ENCODE measurements around the gene TMEM187.

DNA sequence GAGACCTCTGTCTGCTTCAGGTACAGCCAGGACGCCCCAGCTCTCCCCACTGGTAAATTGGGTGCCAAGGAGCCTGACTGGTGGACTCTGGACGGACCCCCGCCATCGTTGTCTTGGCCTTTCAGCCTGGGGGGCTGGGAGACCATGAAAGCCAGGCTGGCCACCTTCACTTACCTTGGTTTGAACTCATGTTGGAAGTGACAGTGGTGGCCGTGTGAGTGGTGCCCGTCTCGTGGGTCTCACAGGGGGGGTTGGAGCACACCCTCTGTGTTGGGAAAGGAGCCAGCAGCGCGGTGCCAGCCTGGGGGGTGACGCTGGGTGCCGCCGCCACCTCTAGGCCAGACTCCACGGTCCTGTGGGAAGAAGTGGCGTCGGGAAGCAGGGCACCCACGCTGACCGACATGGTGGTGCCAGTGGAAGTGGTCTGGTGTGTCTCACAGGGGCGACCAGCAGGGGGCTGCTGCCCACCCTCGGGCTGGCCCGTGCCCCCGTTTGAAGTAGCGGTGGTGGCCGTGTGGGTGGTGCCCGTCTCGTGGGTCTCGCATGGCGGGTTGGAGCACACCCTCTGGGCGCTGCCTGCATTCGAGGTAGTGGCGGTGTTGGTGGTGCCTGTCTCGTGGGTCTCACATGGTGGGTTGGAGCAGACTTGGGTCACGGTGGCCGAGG lies 18.5 kb upstream of the TMEM187 start:
- TF ChIP-seq, protein P1, sequence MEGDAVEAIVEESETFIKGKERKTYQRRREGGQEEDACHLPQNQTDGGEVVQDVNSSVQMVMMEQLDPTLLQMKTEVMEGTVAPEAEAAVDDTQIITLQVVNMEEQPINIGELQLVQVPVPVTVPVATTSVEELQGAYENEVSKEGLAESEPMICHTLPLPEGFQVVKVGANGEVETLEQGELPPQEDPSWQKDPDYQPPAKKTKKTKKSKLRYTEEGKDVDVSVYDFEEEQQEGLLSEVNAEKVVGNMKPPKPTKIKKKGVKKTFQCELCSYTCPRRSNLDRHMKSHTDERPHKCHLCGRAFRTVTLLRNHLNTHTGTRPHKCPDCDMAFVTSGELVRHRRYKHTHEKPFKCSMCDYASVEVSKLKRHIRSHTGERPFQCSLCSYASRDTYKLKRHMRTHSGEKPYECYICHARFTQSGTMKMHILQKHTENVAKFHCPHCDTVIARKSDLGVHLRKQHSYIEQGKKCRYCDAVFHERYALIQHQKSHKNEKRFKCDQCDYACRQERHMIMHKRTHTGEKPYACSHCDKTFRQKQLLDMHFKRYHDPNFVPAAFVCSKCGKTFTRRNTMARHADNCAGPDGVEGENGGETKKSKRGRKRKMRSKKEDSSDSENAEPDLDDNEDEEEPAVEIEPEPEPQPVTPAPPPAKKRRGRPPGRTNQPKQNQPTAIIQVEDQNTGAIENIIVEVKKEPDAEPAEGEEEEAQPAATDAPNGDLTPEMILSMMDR (IDR thresholded peaks at IDR 0.05) = no peak
- no peak for TF ChIP-seq POLR2A (IDR thresholded peaks at IDR 0.05; ENCODE audit: low read depth)
- no peak for TF ChIP-seq POLR2AphosphoS5 (IDR thresholded peaks at IDR 0.05)
- TF ChIP-seq EP300 (IDR thresholded peaks at IDR 0.05) = no peak
